GM21423 (cell line): ENCODE measurements around the gene DNAAF8.

Source experiments
- ATAC-seq: cut with Tn5 transposase; IDR thresholded peaks from one replicate; pipeline ENCODE4 v1.9.1; 2021; ENCODE audit warnings: mild to moderate bottlenecking, moderate library complexity; ENCODE audit not compliant: unreplicated experiment

DNAAF8 gene

GRCh38 chr16:4694642-4695451, 39.5 kb upstream of the DNAAF8 start:
- no peak for ATAC-seq

GRCh38 chr16:4695473-4696171, 38.7 kb upstream of the DNAAF8 start:
- ATAC-seq: no peak

- no peak for ATAC-seq
These were observed 38.0 kb upstream of the DNAAF8 start for GRCh38 chr16:4696172-4696904.

GRCh38 chr16:4696905-4697847, 37.2 kb upstream of the DNAAF8 start:
- no peak for ATAC-seq

GRCh38 chr16:4697848-4698291, 36.5 kb upstream of the DNAAF8 start:
- no peak for ATAC-seq

GRCh38 chr16:4698321-4699045, 35.9 kb upstream of the DNAAF8 start:
- ATAC-seq: no peak

GRCh38 chr16:4699046-4699556, 35.2 kb upstream of the DNAAF8 start:
- ATAC-seq: no peak

GRCh38 chr16:4700380-4700996, 33.8 kb upstream of the DNAAF8 start:
- ATAC-seq: no peak

- no peak for ATAC-seq
These were observed 33.2 kb upstream of the DNAAF8 start for GRCh38 chr16:4700997-4701743.

GRCh38 chr16:4701791-4702465, 32.4 kb upstream of the DNAAF8 start:
- ATAC-seq: no peak

- ATAC-seq: no peak
These were observed 31.9 kb upstream of the DNAAF8 start for GRCh38 chr16:4702466-4702808.

- no peak for ATAC-seq
These were observed 30.4 kb upstream of the DNAAF8 start for GRCh38 chr16:4703906-4704305.

GRCh38 chr16:4704491-4704890, 29.8 kb upstream of the DNAAF8 start:
- ATAC-seq: no peak

- ATAC-seq: no peak
These were observed 29.4 kb upstream of the DNAAF8 start for GRCh38 chr16:4704913-4705312.

GRCh38 chr16:4706871-4707270, 27.5 kb upstream of the DNAAF8 start:
- no peak for ATAC-seq

- no peak for ATAC-seq
These were observed 24.9 kb upstream of the DNAAF8 start for GRCh38 chr16:4709481-4709880.

GRCh38 chr16:4713663-4714501, 20.5 kb upstream of the DNAAF8 start:
- ATAC-seq: no peak
